Keratinocyte (primary cell): ENCODE results near the gene KIAA0825. TPM values are rescaled to one million over a fixed set of nuclear protein-coding genes. Genes with fewer than 3 reads are reported as not detected.

Experiments
- DNase-seq: peaks from one replicate; pipeline ENCODE4 v3.0.0-alpha.2; 2011; ENCODE audit warnings: low read depth, missing footprints, low spot score
- FAIRE-seq: peaks from 2 replicates; lab custom pipeline; 2011; peaks lifted over from hg19 to GRCh38; lab: Jason Lieb, UNC
- H2AFZ ChIP-seq: 2 replicates; pipeline ENCODE4 v1.6.0; 2012; ENCODE audit warnings: low read length, control low read depth, inconsistent platforms; ENCODE audit not compliant: control insufficient read depth
- H3K27ac ChIP-seq: 2 replicates; pipeline ENCODE4 v1.5.1; 2011; ENCODE audit warnings: low read length; ENCODE audit not compliant: control insufficient read depth, insufficient read depth
- H3K27me3 ChIP-seq: 3 replicates; pipeline ENCODE4 v1.6.0; 2011; ENCODE audit warnings: low read length; ENCODE audit not compliant: control insufficient read depth, insufficient read depth; ENCODE audit errors: extremely low read depth
- H3K36me3 ChIP-seq, 2 experiments: 2 replicates in 1 of 2; 3 replicates in 1 of 2; pipeline ENCODE4 v1.5.1; 2011; ENCODE audit warnings: low read length in 2 of 2, mild to moderate bottlenecking in 1 of 2; ENCODE audit not compliant: control insufficient read depth in 2 of 2, insufficient read depth in 2 of 2; ENCODE audit errors: extremely low read depth in 1 of 2
- H3K4me1 ChIP-seq: 3 replicates; pipeline ENCODE4 v1.5.1; 2011; ENCODE audit warnings: low read length; ENCODE audit not compliant: control insufficient read depth, insufficient read depth; ENCODE audit errors: extremely low read depth
- H3K4me2 ChIP-seq: 3 replicates; pipeline ENCODE4 v1.6.0; 2011; ENCODE audit warnings: low read depth, low read length; ENCODE audit not compliant: control insufficient read depth, insufficient read depth; ENCODE audit errors: extremely low read depth
- H3K4me3 ChIP-seq, 3 experiments: fragments of 200-600 bp in 1 of 3; sonication (generic) in 1 of 3; 2 replicates in 2 of 3; 3 replicates in 1 of 3; pipeline ENCODE4 v1.5.1; 2011 to 2016; ENCODE audit warnings: low read length in 3 of 3, mild to moderate bottlenecking in 3 of 3, control low read depth in 2 of 3, inconsistent platforms in 1 of 3, low read depth in 1 of 3, mixed read lengths in 1 of 3, mixed run types in 1 of 3, moderate library complexity in 1 of 3; ENCODE audit not compliant: control insufficient read depth in 2 of 3, insufficient read depth in 2 of 3; ENCODE audit errors: extremely low read depth in 1 of 3
- H3K79me2 ChIP-seq: 2 replicates; pipeline ENCODE4 v1.6.0; 2012; ENCODE audit warnings: low read length; ENCODE audit not compliant: control insufficient read depth, insufficient read depth
- H3K9ac ChIP-seq: 3 replicates; pipeline ENCODE4 v1.6.0; 2011; ENCODE audit warnings: low read length; ENCODE audit not compliant: control insufficient read depth, insufficient read depth; ENCODE audit errors: extremely low read depth
- H3K9me1 ChIP-seq: 3 replicates; pipeline ENCODE4 v1.6.0; 2011; ENCODE audit warnings: low read length; ENCODE audit not compliant: control insufficient read depth, insufficient read depth; ENCODE audit errors: extremely low read depth
- H3K9me3 ChIP-seq: 2 replicates; pipeline ENCODE4 v1.5.1; 2012; ENCODE audit warnings: low read depth, low read length; ENCODE audit not compliant: control insufficient read depth
- H4K20me1 ChIP-seq: 3 replicates; pipeline ENCODE4 v1.6.0; 2011; ENCODE audit warnings: low read length; ENCODE audit not compliant: control insufficient read depth, insufficient read depth; ENCODE audit errors: extremely low read depth
- CTCF ChIP-seq, 3 experiments: IDR thresholded peaks in 1 of 3; conservative IDR thresholded peaks in 1 of 3; optimal IDR thresholded peaks in 1 of 3; 2 replicates in 2 of 3; 3 replicates in 1 of 3; pipeline versions ENCODE3 to v1.5.1; 2011; ENCODE audit warnings: low read length in 3 of 3, mild to moderate bottlenecking in 3 of 3, moderate library complexity in 2 of 3, control low read depth in 1 of 3, inconsistent platforms in 1 of 3; ENCODE audit not compliant: insufficient read depth in 2 of 3; ENCODE audit errors: extremely low read depth in 1 of 3
- EZH2 ChIP-seq: IDR thresholded peaks from one replicate; pipeline ENCODE4 v1.6.1; 2012; ENCODE audit warnings: inconsistent platforms, mild to moderate bottlenecking, low read length, moderate library complexity
- dilution Hi-C: fragments of 300-500 bp; cut with MboI; formaldehyde crosslinking; loops from one replicate; pipeline ENCODE4 v1.7.0; 2020; ENCODE audit warnings: low sequenced_read_pairs; ENCODE audit not compliant: extremely low pct_ligation_motif_present
- polyA plus RNA-seq, 5 experiments: library from polyadenylated mRNA; depleted of rRNA in 3 of 5; stranded (reverse) in 3 of 5; stranded (forward) in 1 of 5; unstranded in 1 of 5; fragments of >200 nt; gene quantifications; 1 replicate in 1 of 5; 2 replicates in 3 of 5; 3 replicates in 1 of 5; pipeline versions ENCODE4 v1.2.1 to v1.2.3, GENCODE V29; 2011 to 2012; ENCODE audit warnings: missing spikeins in 2 of 5, low read depth in 1 of 5, low replicate concordance in 1 of 5

Gene KIAA0825
- polyA plus RNA-seq, 1 donor (not counting 4 experiments of a cell fraction or from before 2014, with no cell fraction given) = 1.2 TPM

- TF ChIP-seq EZH2 = no peak
- no peak for TF ChIP-seq CTCF (optimal IDR thresholded peaks at IDR 0.05 in 1 of 3, IDR thresholded peaks at IDR 0.05 in 1 of 3, conservative IDR thresholded peaks at IDR 0.05 in 1 of 3; ENCODE audit: extremely low read depth in 1 of 3, insufficient read depth in 2 of 3, low read length in 3 of 3)
- H3K27me3 ChIP-seq = no peaks in the 10 kb centered on the region
- dilution Hi-C loops = no loop called here
- no peaks in the 10 kb centered on the region for H3K36me3 ChIP-seq
- H4K20me1 ChIP-seq = no peaks in the 10 kb centered on the region
- H3K4me1 ChIP-seq = no peaks in the 10 kb centered on the region
- H3K9me3 ChIP-seq = no peaks in the 10 kb centered on the region
- H3K27ac ChIP-seq = no peak overlapping the region
- FAIRE-seq (no peak), DNase-seq (no peak)
- no peak overlapping the region for H3K9ac ChIP-seq
- no peak overlapping the region for H2AFZ ChIP-seq
- no peak overlapping the region for H3K4me3 ChIP-seq
- no peaks in the 10 kb centered on the region for H3K79me2 ChIP-seq
- H3K9me1 ChIP-seq = no peaks in the 10 kb centered on the region
- H3K4me2 ChIP-seq = no peak overlapping the region
These were observed 66.5 kb downstream of the KIAA0825 start for GRCh38 chr5:94551858-94552257.

GRCh38 chr5:94545870-94546625, 72.4 kb downstream of the KIAA0825 start:
- no peak for FAIRE-seq
- Histone ChIP-seq H3K4me3 (no peak overlapping the region), H3K9me1 (no peaks in the 10 kb centered on the region), H3K4me1 (no peaks in the 10 kb centered on the region), H3K4me2 (no peak overlapping the region), H3K9ac (no peak overlapping the region), H3K36me3 (no peaks in the 10 kb centered on the region), H3K27me3 (no peaks in the 10 kb centered on the region), H3K9me3 (peaks cover 2% of the 10 kb centered on the region), H3K27ac (no peak overlapping the region), H4K20me1 (no peaks in the 10 kb centered on the region), H2AFZ (no peak overlapping the region), H3K79me2 (no peaks in the 10 kb centered on the region)
- no peak for DNase-seq
- no peak for TF ChIP-seq EZH2
- no peak for TF ChIP-seq CTCF (optimal IDR thresholded peaks at IDR 0.05 in 1 of 3, IDR thresholded peaks at IDR 0.05 in 1 of 3, conservative IDR thresholded peaks at IDR 0.05 in 1 of 3; ENCODE audit: extremely low read depth in 1 of 3, insufficient read depth in 2 of 3, low read length in 3 of 3)
- dilution Hi-C loops = no loop called here
